Bone marrow (tissue), 2 donors: ENCODE results near the gene RTL1.

Experiments
- DNase-seq, 2 donors: peaks; one replicate each; lab custom pipeline; 2025; lab: John Stamatoyannopoulos, UW

Gene RTL1

DNA sequence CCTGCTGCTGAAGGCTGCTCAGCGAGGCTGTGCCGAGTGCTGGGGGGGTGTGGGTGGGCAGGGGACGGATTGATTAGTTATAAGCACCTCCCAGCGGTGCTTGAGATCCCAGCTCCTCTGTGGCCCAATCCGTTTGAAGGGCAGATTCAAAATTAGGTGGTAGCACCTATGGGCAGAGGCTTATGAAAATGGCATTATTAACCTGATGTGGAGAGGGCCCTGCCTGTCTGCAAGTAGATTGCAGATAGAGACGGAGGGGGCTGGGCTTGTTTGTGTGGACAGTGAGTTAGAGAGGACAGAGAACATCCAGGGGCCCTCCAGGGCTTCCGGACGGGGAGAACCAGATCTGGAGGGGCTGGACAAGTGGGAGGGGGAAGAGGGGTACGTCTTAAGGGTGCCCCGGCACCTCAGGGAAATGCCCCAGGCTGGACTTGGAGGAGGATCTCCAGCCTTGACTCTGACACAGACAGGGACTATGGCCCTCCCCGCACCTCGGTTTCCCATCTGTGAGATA is at the start of gene RTL1:
Gene RTL1, minus strand, starts transcription at position 51 of the 514 bp plus-strand sequence. CDS start 18,934 bp downstream, outside the sequence.
- DNase-seq: no peak

DNA sequence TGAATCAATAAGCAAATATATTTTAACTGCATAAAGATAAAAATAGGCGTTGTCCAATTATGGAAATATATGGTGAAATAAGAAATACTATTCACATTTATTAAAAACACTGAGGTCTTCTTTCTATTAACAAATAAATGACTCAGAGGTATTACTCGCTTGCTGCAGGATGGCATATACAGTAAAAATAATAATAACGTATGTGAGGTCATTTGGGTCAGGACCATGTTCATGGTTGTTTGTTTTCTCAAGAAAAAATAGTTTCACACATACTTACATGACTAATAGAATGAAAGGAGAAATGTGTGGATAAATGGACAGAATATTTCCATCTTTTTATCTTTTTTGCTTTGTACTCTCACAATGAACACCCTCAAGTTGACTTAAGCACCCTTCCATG is 46.5 kb upstream of the RTL1 start:
- DNase-seq: no peak

DNA sequence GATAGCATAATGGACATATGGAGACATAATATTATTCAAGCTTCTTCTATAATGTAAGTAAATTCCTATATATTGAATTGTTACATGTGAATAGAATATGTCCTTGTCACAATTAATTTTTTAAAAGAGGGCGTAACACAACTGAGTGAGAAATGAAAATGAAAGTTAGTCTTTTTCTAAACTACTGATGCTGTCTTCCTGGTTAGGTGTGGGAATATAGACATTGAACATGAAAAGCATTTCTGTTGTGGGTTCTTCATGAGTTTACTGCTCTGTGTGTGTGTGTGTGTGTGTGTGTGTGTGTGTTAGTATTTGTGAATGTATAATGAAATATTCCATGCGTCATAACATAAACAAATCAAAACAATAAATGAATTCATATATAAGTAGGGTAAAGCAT is 40.5 kb upstream of the RTL1 start:
- DNase-seq: no peak

DNA sequence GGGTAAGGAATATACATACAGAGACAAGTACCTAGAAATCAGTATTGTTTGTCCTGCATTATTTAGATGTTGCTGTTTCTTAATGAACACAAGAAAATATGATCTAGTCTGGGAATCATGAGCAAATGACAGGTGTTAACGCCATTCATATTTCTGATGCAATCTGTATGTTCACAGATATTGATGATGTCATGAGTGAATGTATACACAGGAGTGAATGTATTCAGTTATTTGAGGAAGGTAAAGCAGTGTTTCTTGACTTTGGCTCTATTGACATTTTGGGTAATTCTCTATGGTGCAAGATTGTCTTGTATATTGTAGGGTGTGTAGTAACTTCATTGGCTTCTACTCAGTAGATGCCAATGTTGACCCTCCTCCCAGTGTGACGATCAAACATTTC is 26.7 kb upstream of the RTL1 start:
- DNase-seq: no peak

DNA sequence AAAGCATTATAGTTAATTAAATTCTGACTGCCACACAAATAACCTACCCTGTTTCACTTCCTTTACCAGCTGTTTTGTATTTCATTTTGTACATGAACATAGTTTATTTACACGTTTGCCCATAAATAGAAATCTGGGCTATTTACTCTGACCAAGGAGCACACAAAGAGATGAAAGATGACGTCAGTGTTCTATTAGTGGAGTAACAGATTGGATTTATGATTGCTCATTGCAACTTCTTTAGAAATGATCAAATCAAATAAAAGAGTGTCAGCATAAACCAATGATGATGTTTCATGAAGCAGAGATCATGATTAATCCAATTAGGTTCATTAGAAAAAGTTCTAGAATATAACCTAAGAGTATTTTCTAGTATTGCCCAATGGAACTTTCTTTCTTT is 12.0 kb upstream of the RTL1 start:
- no peak for DNase-seq

DNA sequence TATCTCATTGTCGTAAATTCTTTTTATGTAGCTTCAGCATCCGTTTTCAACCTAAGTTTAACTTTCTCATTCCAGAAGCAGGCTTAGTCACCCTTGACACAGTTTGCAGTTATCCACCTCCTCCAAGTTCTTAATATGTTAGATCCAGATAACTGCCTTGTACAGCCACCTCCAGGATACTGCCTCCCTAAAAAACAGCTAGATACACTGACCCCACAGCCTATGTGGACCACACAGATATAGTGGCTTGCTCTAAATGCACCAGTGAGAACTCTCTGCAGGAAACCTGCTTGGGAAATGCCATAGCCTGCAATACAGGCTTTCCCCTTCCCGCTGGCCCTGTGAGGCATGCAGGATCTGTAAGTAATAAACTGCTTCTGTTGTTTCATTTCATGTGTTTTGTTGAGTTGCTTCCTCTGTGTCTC is 11.1 kb upstream of the RTL1 start:
- DNase-seq: no peak

DNA sequence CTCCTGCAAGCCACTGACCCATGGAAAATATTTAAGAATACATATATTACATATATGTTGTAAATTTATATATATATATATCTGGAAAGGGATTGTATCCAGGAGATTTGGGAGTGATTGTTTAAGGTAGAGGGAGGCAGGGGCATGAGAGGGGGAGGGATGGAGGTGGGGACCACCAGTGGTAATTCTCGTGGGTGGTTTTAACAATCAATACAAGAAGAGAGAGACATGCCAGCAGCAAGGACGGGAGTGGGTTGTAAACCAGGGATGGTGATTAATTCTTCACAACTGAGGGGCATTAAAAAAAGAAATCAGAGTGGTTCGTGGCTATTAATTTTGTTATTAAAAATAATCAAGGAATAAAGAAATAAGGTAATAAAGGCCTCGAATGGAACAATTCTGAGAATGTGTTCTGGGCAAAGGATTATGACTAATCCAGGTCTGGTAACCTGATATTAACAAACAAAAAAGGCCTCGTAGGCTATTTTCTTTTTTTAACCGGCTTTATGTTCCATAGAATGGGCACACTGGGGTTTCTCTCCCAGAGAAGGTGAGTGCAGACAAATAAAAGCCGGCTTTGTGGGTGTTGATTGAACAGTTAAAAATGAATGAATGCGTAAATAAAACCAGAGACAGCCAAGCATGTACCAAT is 8.3 kb upstream of the RTL1 start:
- DNase-seq: no peak

DNA sequence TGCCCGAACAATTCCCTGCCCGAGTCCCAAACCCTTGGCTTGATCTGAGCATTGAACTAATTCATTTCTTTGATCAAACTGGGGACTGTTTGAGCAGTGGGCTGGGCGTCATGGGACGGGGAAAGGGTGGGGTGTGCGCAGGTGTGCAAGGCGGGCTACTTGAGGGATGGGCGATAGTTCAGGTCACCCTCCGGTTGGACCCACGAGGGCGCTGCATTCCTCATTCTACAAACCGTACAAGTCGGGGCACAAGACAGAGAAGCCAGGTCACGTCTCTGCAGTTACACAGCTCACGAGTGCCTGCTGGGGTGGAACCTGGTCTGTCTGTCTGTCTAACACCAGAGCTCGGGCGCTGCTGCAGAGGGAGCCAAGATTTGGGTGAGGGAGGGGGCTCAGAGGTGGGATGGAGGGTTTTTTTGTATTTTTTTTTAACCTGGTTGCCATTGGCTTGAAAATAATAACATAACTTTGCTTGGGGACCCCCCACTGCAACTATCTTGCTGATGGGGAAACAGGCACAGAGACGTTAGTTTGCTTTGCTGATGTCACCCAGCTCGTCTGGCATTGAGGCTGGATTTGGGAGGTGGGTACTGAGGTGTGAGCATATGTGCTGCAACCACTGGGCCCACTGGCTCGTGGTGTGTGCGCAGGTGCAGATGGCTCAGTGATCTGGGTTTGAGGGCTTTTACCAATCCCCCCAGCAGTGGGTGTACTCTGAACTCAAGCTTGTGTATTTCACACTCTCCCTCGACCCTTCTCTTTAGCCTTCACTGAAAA is 7.6 kb upstream of the RTL1 start:
- DNase-seq: no peak

DNA sequence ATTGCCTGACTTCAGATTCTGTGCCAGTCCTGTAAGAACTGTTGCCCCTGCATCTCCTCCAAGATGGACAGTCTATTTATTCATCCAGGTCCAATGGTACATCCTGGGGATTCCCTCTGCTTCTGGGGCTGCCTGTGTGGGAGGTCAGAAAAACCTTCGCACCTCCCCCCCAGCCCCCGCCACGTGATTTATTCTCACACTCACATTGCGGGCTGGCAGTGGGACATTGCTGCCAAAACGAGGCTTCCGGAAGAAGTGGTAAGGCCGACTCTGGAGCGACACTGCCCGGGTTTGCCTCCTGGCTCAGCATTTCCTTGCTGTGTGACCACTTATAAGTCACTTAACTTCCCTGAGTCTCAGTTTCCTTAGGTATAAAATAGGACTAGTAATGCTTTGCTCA is 5.9 kb upstream of the RTL1 start:
- no peak for DNase-seq

DNA sequence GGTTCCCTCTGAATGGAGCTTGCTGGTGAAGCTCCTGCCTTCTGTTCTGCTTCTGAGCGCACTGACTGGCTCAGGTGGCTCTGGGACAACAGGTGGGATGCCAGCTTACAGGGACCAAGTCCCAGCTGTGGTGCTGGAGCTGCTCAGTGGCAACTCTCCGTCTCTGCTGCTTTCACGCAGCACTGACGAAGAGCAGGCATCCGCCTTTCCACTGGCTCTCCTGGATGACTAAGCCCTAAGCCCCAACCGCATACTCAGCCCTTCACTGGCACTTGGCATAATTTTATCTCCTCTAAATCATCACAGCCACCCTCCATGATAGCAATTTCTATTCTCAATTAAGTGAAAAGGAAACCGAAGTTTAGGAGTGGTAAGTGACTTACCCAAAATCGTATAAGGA is 3.7 kb upstream of the RTL1 start:
- DNase-seq: no peak

DNA sequence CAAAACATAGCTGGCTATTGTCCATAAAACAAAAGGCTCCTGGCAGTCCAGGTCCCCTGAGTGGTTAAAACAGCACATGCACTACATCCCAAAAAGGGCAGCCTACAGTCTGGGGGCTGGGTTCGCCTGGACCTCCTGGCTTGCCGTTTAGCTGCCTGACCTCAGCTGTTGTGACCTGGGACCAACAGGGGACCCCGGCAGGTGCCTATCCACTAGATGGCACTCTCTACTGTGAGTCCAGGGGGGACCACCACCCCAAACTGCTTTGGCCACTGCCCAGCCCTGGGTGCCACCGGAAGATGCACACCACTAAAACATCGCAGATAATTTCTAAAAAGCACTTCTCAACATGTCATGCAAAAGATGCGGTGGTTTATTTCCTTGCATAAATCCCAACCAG is 2.9 kb upstream of the RTL1 start:
- DNase-seq: no peak

DNA sequence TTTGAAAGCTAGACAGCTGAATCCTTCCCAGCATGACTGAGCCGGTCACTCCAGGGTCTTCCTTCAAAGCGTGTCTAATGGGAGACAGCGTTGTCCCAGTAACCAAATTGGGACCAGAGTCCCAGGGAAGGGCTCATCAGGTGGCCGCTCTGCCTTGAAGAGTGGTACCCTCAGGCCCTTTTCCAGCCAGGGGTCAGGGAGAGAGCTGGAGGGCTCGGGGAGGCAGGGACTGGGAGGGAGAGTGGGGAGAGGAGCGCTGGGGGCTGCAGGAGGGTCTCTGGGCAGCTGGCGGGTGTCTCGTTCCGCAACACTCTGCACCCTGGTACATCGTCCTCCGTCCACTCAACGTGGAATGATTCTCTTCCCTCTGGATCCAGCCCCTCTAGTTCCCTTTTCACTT is 1.6 kb upstream of the RTL1 start:
- DNase-seq: no peak

DNA sequence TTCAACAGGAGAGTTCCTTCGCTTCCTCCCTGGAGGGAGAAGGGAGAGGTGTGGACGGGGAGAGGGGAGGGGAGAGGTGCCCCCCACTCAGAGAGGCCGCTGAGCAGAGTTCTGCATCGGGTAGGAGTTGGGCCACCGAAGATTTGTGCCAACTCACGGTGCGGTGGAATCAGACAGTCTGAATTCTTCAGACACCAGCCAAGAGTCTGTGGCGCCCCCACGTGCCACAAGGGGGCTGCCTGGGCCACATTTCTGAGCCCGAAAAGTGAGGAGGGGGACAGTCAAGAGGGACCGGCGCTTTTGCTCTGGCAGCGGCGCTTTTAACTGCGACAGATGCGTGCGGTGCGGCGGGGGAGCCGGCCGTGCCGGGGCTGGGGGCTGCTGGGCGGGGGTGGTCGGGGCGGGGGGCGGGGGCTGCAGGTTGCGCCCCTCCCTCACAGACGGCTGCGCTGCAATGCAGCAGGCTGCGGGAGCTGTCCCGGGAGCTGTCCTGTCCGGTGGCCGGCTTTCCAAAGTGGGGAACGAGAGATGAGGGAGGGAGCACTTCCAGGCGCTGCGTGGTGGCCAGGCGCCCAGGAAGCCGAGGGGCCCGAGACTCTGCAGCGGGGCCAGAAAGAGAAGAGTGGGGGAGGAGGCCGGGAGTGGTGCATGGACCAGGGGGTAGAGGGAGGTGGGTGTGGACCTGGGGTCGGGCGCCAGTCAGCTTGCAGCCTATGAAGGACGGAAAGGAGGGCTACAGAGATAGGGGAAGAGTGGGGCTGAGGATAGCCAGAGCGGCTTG is 975 bp upstream of the RTL1 start:
- no peak for DNase-seq

DNA sequence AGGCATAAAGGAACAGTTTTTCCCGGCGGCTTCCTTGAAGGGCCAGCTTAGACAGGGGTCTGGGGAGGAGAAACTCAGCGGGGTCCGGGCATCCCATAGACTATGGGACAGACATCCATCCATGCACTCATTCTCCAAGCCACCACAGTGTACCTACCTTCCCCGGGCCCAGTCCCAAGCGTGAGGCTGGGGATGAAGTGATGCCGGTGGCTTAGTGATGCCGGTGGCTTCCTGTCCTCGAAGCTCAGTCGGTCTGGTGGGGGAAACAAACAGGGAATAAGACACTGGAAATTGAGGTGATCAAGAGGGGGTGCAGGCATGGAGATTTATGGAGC is 421 bp downstream of the RTL1 start:
- DNase-seq: no peak

DNA sequence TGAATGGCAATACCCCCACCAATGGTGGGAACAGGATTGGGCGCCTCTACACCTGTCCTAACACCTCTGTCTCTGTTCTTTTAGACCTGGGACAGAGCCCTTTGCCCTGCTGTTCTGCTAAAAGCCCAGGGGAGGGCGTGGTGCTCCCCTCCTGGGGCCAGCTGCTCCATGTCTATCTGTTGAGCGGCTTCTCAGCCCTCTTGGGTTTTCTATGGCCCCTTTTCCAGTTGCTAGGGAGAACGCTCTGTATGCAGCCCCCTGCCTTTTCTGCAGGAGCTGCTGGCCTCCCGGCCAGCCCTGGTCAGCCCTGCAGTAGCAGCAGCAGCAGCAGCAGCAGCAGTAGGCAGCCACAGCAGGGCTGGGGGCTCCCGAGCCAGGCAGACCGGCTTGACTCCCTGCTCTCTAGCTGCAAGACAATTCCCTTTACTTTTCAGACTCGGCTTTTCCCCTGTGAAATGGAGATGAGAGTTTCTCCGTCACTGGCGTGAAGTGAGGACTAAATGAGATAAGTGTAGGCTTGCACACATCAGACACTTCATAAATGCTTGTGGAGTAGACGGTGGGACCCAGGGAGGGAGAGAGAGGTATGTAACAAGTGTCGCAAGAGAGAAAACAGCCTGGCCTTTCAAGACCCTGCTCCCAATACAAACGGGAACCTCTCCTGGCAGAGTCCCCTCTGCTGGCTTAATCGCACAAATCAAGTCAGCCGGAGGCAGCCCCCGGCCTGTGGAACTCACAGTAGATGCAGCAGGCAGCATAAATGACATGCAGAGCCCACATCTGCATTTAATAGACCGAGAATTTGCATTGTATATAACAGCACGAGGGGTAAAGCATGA is 1.0 kb downstream of the RTL1 start:
- no peak for DNase-seq

DNA sequence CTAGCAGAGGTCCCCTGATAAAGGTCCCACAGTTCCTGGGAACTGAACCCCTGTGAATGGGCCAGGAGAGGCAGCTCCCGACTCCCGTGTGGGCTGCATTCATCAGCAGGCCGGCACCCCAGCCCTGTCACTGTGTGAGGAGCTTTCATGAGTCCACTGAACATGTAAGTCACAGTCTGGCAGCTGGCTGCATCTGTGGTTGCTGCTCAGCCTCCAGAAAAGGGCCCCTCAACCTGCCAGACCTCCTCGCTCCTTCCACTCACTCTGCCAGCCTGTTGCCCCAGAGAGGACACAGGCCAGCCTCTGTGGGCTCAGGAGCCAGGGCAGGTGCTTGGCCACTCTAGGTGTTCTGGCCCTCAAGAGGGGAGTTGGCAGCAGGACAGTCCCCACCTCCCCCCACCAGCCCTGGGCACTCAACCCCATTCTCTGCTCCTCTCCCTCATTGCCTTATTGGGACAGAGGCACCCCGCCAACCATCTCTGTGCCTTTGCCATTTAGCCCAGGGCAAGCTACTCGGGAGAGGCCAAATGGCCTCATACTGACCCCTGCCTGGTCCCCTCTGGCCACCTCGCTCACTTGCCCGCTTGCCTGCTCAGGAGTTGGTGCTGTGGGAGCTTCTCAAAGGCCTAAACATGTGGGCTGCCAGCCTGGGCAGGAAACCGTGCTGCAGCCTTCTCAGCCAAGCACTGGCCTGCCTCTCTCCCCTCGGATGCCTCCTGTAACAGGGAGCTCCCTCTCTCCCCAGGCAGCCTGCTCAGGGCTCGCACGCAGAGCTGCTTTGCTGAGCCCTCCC is 1.9 kb downstream of the RTL1 start:
- DNase-seq: no peak

DNA sequence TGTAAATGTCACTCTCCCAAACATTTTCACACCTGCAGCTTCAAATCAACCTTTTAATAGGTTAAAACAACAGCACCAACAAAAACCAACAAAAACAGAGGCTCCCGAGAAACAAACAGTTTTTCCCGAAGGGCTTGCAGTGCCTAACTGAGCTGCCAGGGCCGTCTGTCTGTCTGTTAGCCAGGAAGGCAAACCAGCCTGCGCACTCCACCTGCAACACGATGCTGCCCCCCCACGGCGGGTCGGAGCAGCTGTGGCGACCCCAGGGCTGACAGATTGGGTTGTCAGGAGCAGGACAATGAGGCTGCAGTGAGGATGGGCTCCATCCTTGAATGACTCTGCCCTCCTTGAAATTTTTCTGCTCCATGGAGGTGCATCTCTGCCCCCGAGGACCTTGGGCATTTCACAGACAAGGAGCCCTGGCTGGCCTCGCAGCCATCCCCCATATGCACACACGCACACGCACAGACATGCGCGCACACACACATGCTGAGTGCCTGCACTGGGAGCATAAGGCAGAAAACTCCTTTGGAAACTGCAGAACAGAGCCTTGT is 2.6 kb downstream of the RTL1 start:
- DNase-seq: no peak

DNA sequence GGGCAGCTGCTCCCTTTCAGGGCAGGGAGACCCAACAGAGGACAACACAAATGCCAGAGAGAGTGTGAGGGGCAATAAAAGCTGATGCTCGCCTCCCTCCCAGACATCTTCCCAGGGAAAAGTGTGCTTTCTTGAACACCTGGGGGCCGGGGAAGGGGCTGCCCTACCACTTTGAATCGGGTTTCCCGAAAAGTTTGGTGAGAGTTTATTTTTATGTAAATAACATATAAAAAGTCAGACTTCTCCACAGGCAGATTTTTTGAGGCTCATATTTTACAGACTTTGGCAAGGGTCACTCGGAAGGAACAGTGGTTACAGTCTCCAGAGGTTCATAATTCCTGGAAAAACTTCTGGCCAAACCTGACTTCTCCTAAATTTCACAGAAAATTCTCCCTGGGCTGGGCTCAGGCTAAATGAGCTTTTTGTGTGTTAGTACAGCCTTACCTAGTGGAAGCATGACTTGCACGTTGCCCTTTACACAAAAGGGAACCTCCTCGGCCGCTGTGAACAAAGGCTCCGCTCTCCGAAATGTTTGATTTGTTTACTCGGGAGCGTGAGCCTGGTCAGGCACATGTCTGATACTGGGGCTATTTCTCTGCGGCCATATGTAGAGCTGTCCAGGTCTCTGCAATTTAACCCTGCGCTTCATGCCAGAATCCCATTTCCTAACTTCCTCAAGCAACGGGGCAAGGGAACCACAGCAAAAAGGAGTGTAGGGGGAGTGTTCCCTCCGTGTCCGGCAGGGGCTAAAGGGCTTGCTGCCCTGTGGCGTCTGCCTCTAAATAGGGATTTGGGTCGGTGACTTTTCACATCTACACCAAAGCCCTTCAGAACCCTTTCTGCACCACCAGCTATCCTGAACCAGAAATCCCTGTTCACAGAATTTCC is 3.4 kb downstream of the RTL1 start:
- no peak for DNase-seq

DNA sequence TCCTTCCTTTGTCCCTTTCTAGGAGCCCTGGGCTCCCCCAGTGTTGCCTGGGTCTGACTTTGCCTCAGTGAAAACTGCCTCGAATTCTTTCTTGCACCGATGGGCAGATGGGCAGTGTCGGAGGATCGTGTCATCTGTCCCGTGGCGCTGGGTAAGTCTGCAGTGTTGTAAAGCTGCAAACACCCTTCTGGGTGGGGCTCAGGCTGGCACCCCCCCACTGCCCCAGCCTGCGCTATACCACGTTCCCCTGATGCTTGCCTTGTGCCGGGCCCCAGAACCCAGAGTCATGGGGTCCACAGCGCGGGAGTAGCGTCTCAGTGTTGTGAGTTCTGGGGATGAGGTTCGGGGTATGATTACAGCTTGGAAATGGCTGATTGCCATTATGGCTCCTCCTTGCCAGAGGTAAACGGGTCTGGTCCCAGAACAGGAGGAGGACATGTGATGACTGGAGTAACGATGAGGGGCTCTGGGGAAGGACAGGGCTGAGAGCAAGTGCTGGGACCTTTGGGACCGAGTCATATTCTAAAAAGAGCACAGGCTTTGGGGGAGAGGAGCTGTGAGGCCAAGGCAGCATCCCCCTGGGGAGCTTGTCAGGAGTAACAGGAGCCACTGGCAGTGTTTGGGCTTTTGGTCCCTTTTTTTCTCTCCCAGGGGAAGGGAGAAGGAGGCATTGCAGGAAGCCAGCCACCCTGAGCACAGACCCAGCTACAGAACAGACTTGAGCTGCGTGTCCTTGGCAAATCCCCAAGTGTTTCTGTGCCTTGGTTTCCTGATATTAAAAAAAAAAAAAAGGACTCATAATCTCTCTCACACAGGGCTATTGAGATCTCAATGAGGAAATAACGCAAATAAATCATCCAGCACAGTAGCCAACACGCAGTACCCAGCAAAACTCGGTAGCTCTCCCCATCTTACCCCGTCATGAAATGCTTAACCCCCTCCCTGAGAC is 4.3 kb downstream of the RTL1 start:
- no peak for DNase-seq
